IPS-18c (cell line): ENCODE results near the gene NFIB.

Experiments used
- H3K4me3 ChIP-seq: 2 replicates; pipeline ENCODE4 v1.7.0; 2013; ENCODE audit warnings: low read depth, mild to moderate bottlenecking, low read length, moderate library complexity; ENCODE audit not compliant: insufficient read depth
- H3K9me3 ChIP-seq: one replicate; pipeline ENCODE4 v1.6.1; 2013; ENCODE audit warnings: mild to moderate bottlenecking, low read length, moderate library complexity; ENCODE audit not compliant: control insufficient read depth, insufficient read depth

The NFIB gene

GRCh38 chr9:14325147-14325546, 11.2 kb upstream of the NFIB start:
- Histone ChIP-seq H3K9me3 (no peaks in the 10 kb centered on the region), H3K4me3 (no peak overlapping the region)

DNA sequence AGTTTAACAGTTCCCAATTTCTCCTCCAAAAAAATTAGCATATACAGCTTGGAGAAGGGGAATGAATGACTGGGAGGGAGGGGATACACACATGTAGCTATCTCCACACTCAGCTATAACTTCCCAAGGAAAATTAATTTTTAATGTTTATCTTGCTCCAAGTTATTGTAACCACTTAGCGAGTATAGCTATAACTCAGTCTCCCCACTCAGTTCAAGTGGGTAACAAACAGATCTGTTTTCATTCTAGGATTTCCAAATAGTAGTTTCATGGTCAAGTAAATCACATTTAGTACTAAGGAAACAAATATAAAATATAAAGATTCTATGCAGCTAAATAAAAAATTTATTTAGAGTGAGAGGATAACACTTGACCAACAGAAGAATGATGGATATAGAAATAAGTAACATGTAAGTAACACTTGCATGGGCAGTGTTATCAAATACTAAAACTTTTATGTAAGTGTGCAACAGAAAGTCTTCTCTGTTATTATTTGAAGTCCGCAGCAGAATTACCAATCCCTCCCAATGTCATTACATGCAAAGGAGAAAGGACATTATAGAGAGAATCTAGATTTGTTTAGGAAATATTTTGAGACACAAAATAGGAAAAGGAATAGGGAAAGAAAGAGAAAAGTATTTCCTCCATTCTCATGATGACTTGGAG, 10.2 kb upstream of the NFIB start:
- Histone ChIP-seq H3K4me3 (no peak overlapping the region), H3K9me3 (no peaks in the 10 kb centered on the region)

GRCh38 chr9:14323083-14323971, 9.4 kb upstream of the NFIB start:
- peak overlapping the region; percentile 79 for H3K4me3 ChIP-seq

DNA sequence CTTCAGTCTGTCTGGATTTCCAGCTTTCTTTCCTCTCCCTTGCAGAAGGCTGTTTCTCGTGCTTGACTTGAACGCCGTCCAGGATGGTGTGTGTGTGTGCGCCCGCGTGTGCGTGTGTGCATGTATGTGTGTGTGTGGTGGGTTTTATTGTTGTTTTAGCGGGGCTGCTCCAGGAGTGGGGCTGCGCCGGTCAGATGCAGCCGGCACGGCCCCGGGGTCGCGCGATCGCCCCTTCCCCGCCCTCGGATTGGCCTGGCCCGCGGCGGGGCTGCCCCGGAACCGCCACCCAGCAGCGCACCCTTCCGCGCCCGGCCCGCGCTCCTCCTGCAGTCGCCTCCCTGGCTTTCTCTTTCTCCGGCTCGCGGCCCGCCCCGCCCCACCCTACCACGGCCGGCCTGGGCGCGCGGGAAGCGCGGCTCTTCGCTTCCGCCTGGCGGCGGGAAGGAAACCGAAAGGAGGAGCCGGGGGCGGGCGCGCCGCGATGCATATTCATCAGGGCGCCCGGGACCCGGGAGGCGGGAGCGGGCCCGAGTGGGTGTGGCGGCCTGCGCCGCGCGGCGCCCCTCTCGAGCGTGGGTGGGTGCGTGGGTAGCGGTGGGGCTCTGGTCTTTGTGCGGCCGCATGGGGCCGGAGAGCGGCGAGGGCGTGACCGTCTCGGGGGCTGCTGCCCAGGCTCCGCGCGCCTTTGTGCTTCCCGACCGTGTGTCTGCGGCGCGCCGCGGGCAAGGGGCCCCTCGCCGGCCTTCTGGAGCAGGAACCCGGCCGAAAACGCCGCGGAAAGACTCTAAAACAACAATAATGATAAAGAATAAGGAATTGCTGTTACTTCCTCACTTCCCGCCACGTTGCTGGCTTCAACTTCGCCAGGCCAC, 8.5 kb upstream of the NFIB start:
- H3K4me3 ChIP-seq = peak overlapping the region; percentile 79
- H3K9me3 ChIP-seq = no peaks in the 10 kb centered on the region

More at GRCh38 chr9:14323083-14323971, 9.4 kb upstream of the NFIB start:
- no peaks in the 10 kb centered on the region for H3K9me3 ChIP-seq

DNA sequence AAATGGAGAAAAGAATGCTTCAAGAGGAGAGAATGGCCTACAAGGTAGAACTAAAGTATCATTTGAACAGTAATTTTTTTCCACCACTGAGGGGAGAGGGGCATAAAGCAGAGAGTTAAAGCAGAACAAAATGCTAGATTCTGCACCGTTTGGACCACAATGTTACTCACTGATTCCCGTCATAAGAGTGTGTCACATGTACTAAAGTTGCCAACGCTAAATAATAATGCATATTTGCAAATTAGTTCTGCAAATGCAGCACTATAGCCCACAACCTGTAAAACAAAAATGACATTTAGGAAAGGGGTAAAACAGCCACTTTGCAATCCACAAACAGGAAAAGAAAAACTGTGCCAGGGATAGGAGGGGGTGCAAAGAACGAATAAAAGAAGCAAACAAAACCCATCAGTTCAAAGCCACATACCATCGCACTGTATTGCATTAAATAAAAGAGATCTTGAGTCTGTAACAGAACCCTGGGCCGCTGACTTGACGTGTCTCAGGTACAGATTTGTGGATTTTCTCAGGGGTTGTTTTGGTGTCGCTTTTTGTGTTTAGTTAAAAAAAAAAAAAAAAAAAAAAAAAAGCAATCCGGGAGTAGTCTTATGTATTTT, 7.7 kb upstream of the NFIB start:
- Histone ChIP-seq H3K9me3 (no peaks in the 10 kb centered on the region), H3K4me3 (peak overlapping the region; percentile 79)

- no peaks in the 10 kb centered on the region for H3K9me3 ChIP-seq
- H3K4me3 ChIP-seq = peak overlapping the region; percentile 79; the same call in 1 of the 2 replicates
Measured at GRCh38 chr9:14320271-14321181, 6.6 kb upstream of the NFIB start.

GRCh38 chr9:14318934-14319580, 5.1 kb upstream of the NFIB start:
- no peaks in the 10 kb centered on the region for H3K9me3 ChIP-seq
- no peak overlapping the region for H3K4me3 ChIP-seq

DNA sequence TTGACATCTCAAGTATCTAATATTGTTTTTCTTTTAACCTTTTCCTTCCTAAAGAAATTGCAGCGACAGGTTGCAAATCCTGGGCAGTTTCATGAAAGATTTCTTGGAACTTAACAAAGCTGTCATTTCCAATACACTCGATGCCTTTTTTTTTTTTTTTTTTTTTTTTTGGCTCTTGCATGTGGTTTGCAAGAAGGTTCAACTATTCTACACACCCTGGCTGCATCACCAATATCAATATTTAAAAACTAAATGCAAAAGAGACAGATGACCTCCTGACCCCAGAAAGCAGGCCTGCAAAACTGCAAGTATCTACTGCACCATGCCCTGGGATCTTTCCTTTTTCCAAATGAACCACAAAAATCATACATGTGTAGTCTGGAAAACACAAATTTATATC, 4.4 kb upstream of the NFIB start:
- Histone ChIP-seq H3K4me3 (no peak overlapping the region), H3K9me3 (no peaks in the 10 kb centered on the region)

DNA sequence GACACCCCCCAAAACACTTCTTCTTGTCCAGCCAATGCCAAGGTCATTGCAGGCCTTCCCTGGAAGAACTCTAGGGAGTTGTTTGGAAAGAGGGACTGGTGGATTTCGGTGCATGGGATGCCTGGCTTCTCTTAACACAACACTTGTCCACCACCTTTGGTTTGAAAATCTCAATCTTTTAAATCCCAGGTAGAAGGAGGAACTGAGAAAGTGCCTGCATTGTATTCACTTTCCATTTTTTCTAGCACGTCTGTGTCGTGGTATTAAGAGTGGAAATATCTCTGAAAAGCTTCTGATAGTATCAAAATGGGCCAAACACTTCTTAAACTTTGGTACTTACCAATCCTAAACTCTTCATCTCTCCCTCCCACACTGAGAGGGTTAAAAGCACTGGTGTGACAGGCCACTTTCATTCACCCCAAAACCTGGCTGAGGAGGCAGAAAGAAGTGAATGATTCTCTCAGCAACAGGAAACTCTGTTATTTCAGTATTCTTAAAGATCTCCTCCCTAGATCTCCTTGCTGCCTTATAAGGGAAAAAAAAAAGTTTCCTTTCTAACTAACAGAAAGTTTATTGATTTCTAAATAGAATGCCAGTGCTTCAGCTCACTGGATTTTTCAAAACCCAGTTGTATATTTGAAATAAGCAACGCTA, 3.9 kb upstream of the NFIB start:
- no peak overlapping the region for H3K4me3 ChIP-seq

GRCh38 chr9:14316602-14317300, 2.8 kb upstream of the NFIB start:
- peak overlapping the region; percentile 51; the same call in 1 of the 2 replicates for H3K4me3 ChIP-seq

More for the DNA sequence above, 3.9 kb upstream of the NFIB start:
- no peaks in the 10 kb centered on the region for H3K9me3 ChIP-seq

DNA sequence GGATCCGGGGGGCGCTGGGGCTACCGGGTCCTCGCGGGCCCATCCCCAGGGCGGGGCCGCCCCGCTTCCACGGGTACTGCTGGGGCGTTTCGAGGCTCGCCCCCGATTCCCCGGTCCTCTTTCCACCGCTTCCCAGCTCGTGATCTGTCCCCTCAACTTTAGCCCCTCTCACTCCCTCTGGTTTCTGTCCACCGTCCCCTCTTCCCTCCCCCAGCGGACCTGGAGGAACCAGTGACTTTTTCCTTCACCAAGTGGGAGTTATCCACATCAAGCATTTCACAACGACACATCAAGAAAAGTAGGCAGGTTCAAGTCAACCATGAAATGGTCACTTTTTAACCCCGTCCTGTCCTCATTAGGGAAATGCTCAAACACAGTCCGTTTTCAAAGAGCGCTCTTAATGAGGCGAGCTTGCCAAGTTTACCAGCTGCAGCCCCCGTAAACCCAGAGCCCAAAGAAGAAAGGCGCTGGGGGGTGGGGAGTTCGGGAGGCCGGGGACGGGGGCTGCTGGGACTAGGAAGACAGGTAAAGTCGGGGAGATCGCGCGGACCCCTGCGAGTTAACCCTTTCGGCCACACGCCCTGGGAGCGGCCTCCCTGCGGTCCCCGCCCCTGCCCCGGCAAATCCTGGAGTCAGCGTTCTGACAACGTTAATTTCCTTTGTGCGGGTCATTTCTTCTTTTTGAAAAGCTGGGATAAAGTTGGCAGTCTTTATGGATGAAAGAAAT, 2.1 kb upstream of the NFIB start:
- no peaks in the 10 kb centered on the region for H3K9me3 ChIP-seq
- peak overlapping the region; percentile 51 for H3K4me3 ChIP-seq

More at GRCh38 chr9:14316602-14317300, 2.8 kb upstream of the NFIB start:
- H3K9me3 ChIP-seq = no peaks in the 10 kb centered on the region

- no peaks in the 10 kb centered on the region for H3K9me3 ChIP-seq
- peak overlapping the region; percentile 73 for H3K4me3 ChIP-seq
Measured at GRCh38 chr9:14314929-14315874, 1.3 kb upstream of the NFIB start.

DNA sequence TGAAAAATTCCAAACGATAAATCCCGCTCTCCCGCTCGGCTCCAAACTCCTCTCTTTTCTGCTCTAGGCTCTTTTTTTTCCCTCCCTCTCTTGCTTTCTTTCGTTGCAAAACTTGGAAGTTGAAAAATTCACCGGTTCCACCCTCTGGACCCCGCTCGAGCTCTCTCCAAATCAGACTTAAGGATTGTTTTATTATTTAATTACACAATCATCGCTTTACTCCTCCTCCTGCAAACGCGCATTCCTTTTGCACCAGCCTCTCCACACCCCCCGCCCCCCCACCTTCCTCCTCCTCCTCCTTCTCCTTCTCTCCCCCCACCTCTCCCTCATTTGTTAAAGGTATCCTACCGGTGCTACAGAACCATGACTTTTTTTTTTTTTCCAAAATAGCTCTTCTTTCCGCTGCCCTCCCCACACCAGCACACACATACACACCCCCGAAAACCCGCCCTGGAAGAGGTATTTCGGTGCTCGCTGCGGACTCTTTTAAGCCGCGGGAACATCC, 535 bp upstream of the NFIB start:
- peak overlapping the region; percentile 73 for H3K4me3 ChIP-seq
- H3K9me3 ChIP-seq = no peaks in the 10 kb centered on the region
